GM12801 (cell line): Measurements from ENCODE around the gene PPP1CC.

ENCODE experiments used
- CTCF ChIP-seq: IDR thresholded peaks from one replicate; pipeline ENCODE4 v1.5.1; 2011; ENCODE audit warnings: control low read depth; ENCODE audit not compliant: insufficient read length; ENCODE audit errors: extremely low read depth

Gene PPP1CC

GRCh38 chr12:110683888-110684287 is 58.8 kb downstream of the PPP1CC start:
- no peak for TF ChIP-seq CTCF

- no peak for TF ChIP-seq CTCF
Measured at GRCh38 chr12:110680032-110680431, 62.7 kb downstream of the PPP1CC start.

GRCh38 chr12:110679201-110679600 is 63.5 kb downstream of the PPP1CC start:
- TF ChIP-seq CTCF: no peak

GRCh38 chr12:110677982-110678381 is 64.7 kb downstream of the PPP1CC start:
- no peak for TF ChIP-seq CTCF

GRCh38 chr12:110677206-110677911 is 65.3 kb downstream of the PPP1CC start:
- TF ChIP-seq CTCF: no peak

- TF ChIP-seq CTCF: no peak
Measured at GRCh38 chr12:110676171-110676570, 66.5 kb downstream of the PPP1CC start.

- TF ChIP-seq CTCF: no peak
Measured at GRCh38 chr12:110670161-110670701, 72.5 kb downstream of the PPP1CC start.
